HUES48 (cell line): ENCODE measurements around the gene WHRN.

Experiments used
- H3K27ac ChIP-seq: one replicate; pipeline ENCODE4 v1.7.0; 2013; ENCODE audit warnings: low read depth, low read length, inconsistent platforms
- H3K27me3 ChIP-seq: 2 replicates; pipeline ENCODE4 v1.6.1; 2013; ENCODE audit warnings: mild to moderate bottlenecking, low read length; ENCODE audit not compliant: control insufficient read depth, insufficient read depth
- H3K36me3 ChIP-seq: 2 replicates; pipeline ENCODE4 v1.6.1; 2013; ENCODE audit warnings: low read length; ENCODE audit not compliant: control insufficient read depth, insufficient read depth
- H3K4me1 ChIP-seq: 2 replicates; pipeline ENCODE4 v1.6.1; 2013; ENCODE audit warnings: mild to moderate bottlenecking, low read length; ENCODE audit not compliant: control insufficient read depth, insufficient read depth
- H3K4me3 ChIP-seq: 2 replicates; pipeline ENCODE4 v1.5.1; 2013; ENCODE audit warnings: mild to moderate bottlenecking, low read depth, low read length
- H3K9ac ChIP-seq: 2 replicates; pipeline ENCODE4 v1.6.1; 2013; ENCODE audit warnings: mild to moderate bottlenecking, low read depth, low read length, moderate library complexity
- H3K9me3 ChIP-seq: 2 replicates; pipeline ENCODE4 v1.6.1; 2013; ENCODE audit warnings: low read length; ENCODE audit not compliant: control insufficient read depth, insufficient read depth

WHRN gene

DNA sequence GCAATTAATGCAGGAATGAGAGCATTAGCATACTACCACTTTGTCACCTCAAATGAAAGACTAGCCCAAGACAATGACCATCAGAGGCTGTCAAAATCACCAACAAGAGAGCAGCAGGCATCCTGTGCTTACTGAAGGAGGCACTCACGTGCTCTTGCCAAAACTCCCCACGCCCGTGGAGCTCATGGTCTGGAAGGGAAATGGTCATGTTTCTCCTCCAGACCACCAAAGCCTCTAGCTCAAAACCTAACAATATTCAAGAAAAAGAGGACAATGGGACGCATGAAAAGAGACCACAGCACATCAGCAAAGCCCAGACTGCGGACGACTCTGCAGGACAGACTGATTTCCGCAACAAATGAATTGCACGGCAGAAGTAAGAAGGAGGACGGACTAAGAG, 130.3 kb downstream of the WHRN start:
- Histone ChIP-seq H3K27me3 (no peaks in the 10 kb centered on the region), H3K4me1 (peaks cover 35% of the 10 kb centered on the region), H3K27ac (no peak overlapping the region), H3K4me3 (no peak overlapping the region), H3K36me3 (peaks cover 22% of the 10 kb centered on the region), H3K9me3 (no peaks in the 10 kb centered on the region), H3K9ac (no peak overlapping the region)

DNA sequence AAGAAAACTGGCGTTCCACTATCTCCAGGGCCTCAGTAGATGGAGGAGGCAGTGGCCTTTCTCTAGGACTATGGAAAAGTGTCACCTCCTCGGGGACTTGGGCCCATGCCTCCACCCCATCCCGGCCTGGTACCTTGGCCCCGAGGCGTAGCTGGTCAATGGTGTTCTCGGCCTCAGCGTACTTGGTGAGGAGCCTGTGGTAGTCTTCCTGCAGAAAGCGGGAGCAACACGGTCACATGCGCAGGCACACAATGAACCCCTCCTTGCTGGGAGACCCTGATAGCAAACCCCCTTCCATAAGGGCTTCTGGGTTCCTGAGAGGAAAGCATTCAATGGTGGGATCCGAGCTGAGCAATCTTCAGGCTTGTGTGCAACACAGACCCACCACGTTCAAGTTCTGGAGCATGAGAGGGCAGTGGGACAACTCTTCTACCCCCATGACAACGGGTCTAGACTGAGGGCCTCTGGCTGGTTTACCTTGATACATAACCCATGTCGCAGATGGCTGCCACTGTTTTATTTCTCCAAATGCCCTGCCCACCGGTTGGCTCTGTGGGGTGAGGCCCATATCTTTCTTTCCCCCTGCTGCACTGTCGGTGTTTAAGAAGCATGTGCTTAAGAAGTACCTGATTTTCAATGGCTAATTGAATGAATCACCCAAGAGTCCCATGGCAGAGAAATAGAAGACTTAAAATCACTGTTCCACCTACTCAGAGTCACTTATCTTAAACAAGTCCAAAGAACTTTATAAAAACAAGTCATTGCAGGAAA, 131.1 kb downstream of the WHRN start:
- Histone ChIP-seq H3K4me3 (no peak overlapping the region), H3K27me3 (no peaks in the 10 kb centered on the region), H3K4me1 (peaks cover 43% of the 10 kb centered on the region), H3K9ac (no peak overlapping the region), H3K9me3 (no peaks in the 10 kb centered on the region), H3K36me3 (peaks cover 17% of the 10 kb centered on the region), H3K27ac (no peak overlapping the region)

DNA sequence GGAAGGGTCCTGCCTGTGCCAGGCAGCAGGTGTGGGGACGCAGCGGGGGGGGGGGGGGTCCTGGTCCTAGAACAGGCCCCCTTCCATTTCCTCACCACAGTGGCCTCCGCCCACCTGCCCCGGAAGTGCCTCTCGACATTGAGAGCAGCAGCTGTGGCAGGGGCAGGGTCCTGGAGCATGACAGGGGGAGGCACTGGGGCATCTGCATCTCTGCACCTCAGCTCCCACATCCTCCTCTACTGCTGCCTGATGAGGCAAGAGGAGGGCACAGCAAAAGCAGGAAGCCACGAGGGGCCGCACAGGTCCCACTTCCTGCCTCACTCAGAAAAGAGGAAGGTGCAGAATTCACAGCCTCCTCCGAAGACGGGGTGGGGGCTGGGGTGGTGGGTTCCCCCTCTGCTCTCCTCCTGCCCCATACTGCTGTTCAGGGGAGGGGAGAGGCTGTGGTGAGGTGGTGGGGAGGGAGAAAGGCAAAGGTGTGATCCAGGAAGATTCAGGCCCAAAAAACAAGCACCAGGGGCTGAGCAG, 132.3 kb downstream of the WHRN start:
- peaks cover 24% of the 10 kb centered on the region for H3K36me3 ChIP-seq
- peak overlapping the region; percentile 34 for H3K27ac ChIP-seq
- peaks cover 45% of the 10 kb centered on the region for H3K4me1 ChIP-seq
- no peak overlapping the region for H3K4me3 ChIP-seq
- H3K9ac ChIP-seq = no peak overlapping the region
- H3K9me3 ChIP-seq = no peaks in the 10 kb centered on the region
- no peaks in the 10 kb centered on the region for H3K27me3 ChIP-seq

DNA sequence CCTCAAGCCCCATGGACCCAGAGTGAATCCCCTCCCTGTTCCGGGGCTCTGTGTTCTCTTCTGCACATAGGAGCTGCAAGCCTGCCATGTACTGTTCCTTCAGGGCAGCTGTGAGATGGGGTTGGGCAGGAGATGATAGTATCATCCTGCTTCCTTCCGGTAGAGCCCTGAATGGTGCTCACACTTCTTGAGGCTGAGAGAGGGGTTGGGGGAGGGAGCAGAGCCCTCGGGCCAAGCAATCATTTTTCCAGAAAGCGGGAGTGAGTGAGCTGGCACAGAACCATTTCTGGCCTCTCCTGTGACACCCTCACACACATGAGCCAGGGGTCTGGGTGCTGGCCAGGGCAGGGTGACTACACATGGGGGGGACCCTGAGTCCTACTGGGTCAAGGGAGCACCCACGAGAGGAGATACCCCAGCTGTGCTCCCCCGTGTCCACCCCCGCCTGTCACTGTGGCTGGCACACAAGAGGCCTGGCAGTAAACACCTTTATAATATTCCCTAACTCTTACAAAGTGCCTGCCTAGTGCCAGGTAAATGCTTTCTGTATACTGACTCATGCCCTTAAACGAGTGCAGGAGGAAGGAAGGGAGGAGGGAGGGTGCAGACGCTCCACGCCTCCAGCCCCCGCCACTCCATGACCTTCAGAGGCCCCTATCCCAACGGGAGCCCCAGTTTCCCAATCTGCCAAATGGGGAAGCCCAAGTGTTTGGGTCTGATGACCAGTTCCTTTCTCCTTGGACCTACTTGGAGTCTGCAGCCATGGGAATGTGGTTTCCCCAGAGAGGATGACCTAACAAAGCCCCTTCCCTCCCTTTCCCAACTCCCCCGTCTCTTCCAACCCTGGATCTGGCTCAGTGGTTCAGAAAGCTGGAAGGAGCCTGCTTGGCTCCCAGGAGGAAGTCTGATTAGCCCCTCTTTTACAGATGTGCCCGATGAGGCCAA, 133.0 kb downstream of the WHRN start:
- no peak overlapping the region for H3K9ac ChIP-seq
- H3K36me3 ChIP-seq = peaks cover 30% of the 10 kb centered on the region
- H3K27ac ChIP-seq = peak overlapping the region; percentile 34
- H3K4me3 ChIP-seq = no peak overlapping the region
- no peaks in the 10 kb centered on the region for H3K27me3 ChIP-seq
- H3K4me1 ChIP-seq = peaks cover 45% of the 10 kb centered on the region
- H3K9me3 ChIP-seq = no peaks in the 10 kb centered on the region

DNA sequence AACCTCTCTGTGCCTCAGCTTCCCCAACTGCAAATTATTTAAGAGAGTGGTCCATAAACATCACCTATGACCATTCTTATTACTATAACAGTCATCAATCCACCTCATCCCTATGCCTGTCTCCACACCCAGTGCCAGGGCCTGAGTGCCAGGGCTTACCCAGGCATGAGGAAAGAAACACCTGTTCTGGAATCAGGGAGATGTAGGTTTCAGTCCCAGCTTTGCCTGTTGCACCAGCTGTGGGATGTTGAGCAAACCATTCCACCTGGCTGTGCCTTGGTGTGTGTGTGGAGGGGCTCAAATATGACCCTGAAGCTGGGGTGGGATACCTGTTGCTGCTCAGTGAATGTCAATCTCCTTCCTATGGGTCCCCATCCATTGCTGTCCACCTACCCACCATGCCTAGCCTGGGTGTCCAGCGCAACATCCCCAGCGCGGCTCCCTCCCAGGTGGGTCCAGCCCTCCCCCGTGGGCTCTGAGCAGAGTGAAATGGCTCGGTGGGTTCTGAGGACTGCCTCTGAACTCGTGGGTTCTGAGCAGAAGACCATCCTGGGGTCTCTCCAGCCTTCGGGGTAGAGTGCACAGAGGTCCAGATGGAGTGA, 133.8 kb downstream of the WHRN start:
- H3K27ac ChIP-seq = peak overlapping the region; percentile 96
- H3K4me1 ChIP-seq = peaks cover 45% of the 10 kb centered on the region
- H3K27me3 ChIP-seq = no peaks in the 10 kb centered on the region
- H3K9me3 ChIP-seq = no peaks in the 10 kb centered on the region
- peaks cover 28% of the 10 kb centered on the region for H3K36me3 ChIP-seq
- no peak overlapping the region for H3K9ac ChIP-seq
- no peak overlapping the region for H3K4me3 ChIP-seq

DNA sequence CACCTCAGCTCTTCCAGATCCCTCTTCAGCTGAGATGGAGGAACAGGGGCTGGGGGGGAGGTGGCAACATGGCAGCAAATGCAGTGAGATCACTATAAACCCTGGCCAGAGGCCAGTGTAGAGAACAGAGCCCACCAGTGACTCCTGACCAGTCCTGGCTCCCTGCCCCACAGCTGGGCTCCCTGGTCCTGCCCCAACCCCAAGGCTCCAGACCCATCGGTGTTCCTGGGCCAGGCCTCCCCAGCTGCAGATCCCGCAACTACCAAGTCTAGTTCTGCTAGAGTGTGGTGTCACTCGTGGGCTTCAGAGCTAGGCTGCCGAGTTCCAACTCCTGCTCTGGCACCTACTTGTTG, 134.3 kb downstream of the WHRN start:
- no peak overlapping the region for H3K4me3 ChIP-seq

DNA sequence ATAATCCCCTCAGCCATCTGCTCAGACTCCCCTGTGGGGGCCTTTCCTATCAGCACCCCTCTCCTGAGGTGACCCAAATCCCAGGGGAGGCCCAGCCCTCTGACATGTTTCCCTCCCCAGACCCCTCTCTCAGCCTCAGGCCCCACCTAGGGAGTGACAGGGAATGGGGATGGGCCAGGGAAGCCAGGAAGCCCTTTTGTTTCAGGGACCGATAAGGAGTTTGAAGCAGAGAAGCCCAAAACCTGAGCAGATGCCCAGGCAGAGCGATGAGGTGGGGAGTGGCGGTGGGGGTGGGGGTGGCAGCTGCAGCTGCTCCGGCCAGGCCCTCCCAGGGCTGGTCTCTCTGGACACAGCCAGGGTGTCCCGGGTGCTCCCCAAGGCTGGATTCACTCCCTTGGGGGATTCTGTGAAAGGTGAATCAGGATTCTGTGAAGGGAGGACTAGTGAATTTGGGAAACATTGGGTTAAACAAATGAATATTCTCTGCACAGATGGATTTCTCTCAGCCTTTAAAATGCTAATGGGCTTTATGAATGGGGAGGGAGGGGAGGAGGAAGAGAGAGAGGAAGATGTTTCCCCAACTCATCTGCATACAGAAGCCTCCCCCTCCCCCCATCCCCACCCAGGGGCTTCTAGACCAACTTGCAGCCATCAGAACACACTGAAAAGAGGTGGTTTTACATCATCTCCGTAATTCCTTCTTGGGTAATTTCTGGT, 134.9 kb downstream of the WHRN start:
- Histone ChIP-seq H3K27me3 (no peaks in the 10 kb centered on the region), H3K27ac (peak overlapping the region; percentile 96), H3K4me1 (peaks cover 44% of the 10 kb centered on the region), H3K4me3 (0 out of 2 replicates have a peak overlapping the region, but pooled peaks have one; percentile 33), H3K36me3 (peaks cover 29% of the 10 kb centered on the region), H3K9me3 (no peaks in the 10 kb centered on the region), H3K9ac (peak overlapping the region; percentile 34; the same call in 1 of the 2 replicates)

More for the DNA sequence above, 134.3 kb downstream of the WHRN start:
- Histone ChIP-seq H3K9ac (peak overlapping the region; percentile 32), H3K9me3 (no peaks in the 10 kb centered on the region), H3K4me1 (peaks cover 45% of the 10 kb centered on the region), H3K27me3 (no peaks in the 10 kb centered on the region), H3K36me3 (peaks cover 29% of the 10 kb centered on the region), H3K27ac (peak overlapping the region; percentile 96)

DNA sequence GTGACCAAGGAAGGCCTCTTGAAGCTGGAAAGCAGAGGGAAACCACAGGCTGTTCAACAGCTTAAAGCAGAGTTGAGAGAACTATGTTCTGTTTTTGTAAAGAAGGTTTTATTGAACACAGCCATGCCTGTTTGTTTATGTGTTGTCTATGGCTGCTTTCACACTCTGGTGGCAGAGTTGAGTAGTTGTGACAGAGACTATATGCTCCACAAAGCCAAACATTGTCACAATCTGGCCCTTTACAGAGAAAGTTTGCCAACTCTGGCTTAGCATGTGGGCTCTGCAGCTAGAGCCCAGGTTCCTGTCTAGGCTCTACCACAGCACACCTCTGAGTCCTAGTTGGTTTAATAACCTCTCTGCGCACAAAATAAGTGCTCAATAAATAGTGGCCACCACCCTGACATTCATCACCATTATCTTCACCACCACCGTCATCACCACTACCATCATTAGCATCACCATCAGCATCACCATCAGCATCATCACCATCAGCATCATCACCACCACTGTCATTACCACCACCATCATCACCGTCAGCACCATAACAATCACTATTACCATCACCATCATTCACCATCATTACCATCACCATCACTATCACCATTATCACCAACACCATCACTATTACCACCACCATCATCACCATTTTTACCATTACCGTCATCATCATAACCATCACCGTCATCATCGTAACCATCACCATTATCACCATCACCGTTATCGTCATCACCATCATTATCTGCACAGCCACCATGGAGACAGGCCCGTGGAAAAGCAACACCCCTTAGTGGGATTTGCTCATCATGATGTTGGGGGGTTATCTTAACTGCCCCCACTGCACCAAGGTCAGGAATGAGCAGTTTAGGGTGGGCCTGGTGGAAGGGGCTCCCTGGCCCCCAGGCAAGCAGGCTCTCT, 135.8 kb downstream of the WHRN start:
- no peaks in the 10 kb centered on the region for H3K9me3 ChIP-seq
- peak overlapping the region; percentile 96 for H3K27ac ChIP-seq
- H3K9ac ChIP-seq = no peak overlapping the region
- H3K4me1 ChIP-seq = peaks cover 35% of the 10 kb centered on the region
- H3K27me3 ChIP-seq = no peaks in the 10 kb centered on the region
- H3K36me3 ChIP-seq = peaks cover 31% of the 10 kb centered on the region
- no peak overlapping the region for H3K4me3 ChIP-seq

DNA sequence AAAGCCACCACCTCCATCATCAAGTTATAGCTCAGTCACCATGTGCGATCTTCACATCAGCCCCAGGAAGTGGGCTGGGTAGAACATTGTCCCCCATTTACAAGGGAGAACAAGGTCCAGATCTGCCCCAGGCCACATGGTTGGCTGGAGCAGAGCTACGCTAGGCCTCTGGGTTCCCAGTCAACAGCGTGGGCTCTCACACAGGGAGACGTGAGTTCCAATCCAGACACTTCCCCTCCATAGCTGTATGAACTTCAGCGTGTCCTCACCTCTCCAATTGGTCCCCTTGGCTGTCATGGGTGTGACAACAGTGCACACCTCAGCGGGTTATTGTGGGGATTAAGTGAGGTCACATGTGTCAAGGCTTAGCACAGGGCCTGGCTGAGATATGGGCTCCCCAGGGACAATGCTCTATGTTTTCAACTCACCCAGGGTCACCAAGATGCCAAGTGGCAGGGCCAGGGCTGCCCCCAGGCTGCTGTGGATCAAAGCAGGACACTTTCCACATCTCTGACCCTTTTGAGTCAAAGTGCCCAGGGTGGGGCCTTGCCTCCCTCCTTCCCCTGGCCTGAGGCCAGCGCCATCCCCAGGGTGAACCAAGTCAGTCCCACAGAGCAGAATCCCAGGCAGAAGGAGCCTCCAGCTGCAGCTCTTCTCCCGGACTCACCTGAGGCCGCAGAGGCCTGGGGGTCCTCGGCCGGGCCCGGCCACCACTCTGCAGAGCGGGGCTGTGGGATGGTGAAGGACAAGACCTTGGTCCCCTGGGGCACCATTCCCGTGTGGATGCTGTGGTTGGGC, 137.3 kb downstream of the WHRN start:
- peaks cover 34% of the 10 kb centered on the region for H3K4me1 ChIP-seq
- H3K36me3 ChIP-seq = peaks cover 40% of the 10 kb centered on the region
- no peak overlapping the region for H3K4me3 ChIP-seq
- no peaks in the 10 kb centered on the region for H3K27me3 ChIP-seq
- no peak overlapping the region for H3K9ac ChIP-seq
- H3K27ac ChIP-seq = no peak overlapping the region
- H3K9me3 ChIP-seq = no peaks in the 10 kb centered on the region
